ENCODE data around the gene PATE4.
A peak's percentile ranks its signal among the peaks of the same experiment; 100 is the strongest.

The PATE4 gene

DNA sequence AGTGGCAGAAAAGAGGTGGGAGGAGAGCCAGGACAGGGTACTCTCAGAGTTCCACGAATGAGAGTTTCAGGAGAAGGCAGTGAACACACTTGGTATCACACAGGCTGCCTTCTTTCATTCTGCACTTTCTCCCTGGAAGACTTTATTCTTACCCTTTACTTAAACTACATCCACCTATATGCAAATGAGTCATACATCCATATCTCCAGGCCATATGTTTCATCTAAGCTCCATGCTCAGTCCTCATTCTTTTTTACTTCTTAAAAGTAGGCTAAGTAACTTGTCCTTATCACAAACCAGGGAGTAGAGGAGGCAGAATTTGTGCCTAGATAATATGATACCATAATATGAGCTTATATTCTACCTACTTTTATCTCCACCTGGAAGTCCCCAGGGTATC lies 48.2 kb downstream of the PATE4 start:
- Mint-ChIP-seq H3K9me3 (no peaks in the 10 kb centered on the region), H3K4me1 (no peaks in the 10 kb centered on the region), H3K27me3 (ENCODE audit: low read depth) (peaks cover 10% of the 10 kb centered on the region), H3K4me3 (no peak overlapping the region), H3K27ac (no peak overlapping the region), H3K36me3 (ENCODE audit: low read depth) (no peaks in the 10 kb centered on the region)
- TF ChIP-seq, protein P1, sequence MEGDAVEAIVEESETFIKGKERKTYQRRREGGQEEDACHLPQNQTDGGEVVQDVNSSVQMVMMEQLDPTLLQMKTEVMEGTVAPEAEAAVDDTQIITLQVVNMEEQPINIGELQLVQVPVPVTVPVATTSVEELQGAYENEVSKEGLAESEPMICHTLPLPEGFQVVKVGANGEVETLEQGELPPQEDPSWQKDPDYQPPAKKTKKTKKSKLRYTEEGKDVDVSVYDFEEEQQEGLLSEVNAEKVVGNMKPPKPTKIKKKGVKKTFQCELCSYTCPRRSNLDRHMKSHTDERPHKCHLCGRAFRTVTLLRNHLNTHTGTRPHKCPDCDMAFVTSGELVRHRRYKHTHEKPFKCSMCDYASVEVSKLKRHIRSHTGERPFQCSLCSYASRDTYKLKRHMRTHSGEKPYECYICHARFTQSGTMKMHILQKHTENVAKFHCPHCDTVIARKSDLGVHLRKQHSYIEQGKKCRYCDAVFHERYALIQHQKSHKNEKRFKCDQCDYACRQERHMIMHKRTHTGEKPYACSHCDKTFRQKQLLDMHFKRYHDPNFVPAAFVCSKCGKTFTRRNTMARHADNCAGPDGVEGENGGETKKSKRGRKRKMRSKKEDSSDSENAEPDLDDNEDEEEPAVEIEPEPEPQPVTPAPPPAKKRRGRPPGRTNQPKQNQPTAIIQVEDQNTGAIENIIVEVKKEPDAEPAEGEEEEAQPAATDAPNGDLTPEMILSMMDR (IDR thresholded peaks at IDR 0.05; ENCODE audit: unreplicated experiment in 3 of 3), result no peak

DNA sequence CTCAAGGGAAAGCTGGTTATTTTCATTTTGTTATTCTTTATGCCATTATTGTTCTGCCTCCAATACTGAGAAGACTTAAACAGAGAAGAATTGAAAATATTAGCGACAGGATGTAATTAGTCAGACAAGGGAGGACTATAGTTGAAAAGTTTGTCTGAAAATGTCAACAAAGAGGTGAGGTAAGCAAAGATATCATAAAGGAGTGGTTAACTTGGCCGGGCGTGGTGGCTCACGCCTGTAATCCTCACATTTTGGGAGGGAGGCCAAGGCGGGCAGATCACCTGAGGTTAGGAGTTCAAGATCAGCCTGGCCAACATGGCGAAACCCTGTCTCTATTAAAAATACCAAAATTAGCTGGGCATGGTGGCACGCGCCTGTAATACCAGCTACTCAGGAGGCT lies 50.3 kb downstream of the PATE4 start:
- Mint-ChIP-seq H3K36me3 (ENCODE audit: low read depth) (no peaks in the 10 kb centered on the region), H3K27me3 (ENCODE audit: low read depth) (peaks cover 7% of the 10 kb centered on the region), H3K4me3 (peak overlapping the region in 1 of 3 experiments; percentile 27), H3K27ac (no peak overlapping the region), H3K4me1 (no peaks in the 10 kb centered on the region), H3K9me3 (peaks cover 3% of the 10 kb centered on the region)
- TF ChIP-seq, protein P1 (IDR thresholded peaks at IDR 0.05; ENCODE audit: unreplicated experiment in 3 of 3), result no peak

DNA sequence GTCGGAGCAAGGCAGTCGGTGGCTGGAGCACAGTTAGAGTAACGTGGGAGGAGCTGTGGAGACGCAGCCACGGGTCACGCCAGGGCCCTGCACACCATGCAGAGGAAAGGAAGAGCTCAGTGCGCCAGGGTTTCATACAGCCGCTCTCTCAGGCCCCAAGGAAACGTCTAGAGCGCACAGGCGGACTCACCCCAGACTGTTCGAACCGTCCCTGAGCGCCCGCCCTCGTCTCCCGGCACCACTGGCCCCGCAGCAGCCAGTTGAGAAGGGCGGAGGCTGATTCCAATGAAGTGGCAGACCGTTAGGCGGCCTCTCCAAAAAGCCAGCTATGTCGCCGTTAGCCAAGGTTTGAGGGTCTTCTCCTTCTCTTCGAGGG lies 53.9 kb downstream of the PATE4 start:
- Mint-ChIP-seq H3K4me3 (peak overlapping the region; percentile 89 to 97 (median 94)), H3K9me3 (peaks cover 3% of the 10 kb centered on the region), H3K27ac (peak overlapping the region; percentile 74 to 91 (median 88)), H3K36me3 (ENCODE audit: low read depth) (no peaks in the 10 kb centered on the region), H3K4me1 (peaks cover 6% of the 10 kb centered on the region), H3K27me3 (ENCODE audit: low read depth) (no peaks in the 10 kb centered on the region)
- TF ChIP-seq, protein P1 (IDR thresholded peaks at IDR 0.05; ENCODE audit: unreplicated experiment in 3 of 3), result no peak

DNA sequence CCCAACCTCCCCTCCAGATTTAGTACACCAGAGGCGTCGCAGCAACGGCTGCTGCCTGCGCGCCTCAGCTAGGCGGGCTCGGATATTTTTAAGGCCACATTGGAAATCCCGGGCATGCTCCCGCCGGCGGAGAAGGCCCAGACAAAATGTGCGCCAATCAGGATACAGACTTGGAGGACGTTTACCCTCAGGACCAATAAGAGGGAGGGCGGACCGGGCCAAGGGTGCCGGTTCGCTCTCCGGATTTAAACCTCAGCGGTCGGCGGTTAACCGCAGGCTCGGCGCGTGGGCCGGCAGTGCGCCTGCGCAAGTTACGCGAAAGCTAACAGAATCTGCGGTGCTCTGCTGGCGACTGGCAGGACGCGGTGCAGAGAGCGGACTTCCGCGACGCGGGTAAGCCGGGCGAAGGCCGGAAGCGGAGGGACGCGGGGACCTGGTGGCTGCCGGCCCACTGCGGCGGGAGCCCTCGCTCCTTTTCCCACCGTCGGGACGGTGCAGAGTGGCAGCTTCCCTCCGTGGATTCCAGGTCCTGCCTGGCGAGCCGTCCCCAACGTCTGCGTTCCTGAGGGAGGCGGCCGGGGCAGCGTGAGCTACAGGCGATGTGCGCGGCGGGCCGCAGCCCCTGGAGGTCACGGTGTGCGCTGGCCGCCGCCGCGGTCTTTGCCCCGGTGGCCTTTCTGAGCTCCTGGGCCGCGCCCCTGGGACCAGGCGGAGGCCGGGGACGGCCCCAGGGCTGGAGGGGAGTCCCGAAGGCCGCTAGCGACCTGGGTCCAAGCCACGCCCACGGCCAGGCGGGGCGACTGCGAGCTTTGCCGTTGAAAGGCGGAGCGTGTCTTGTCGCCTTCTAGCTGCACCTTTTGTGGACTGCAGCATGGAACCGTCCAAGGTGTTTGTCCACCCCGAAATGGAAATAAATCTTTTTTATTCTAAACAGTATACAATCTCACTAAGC lies 54.5 kb downstream of the PATE4 start, which contains the start of gene HYLS1:
Gene HYLS1, plus strand, starts transcription at position 296 of the 952 bp plus-strand sequence. CDS start 11,701 bp downstream, outside the sequence.
- H3K27me3 Mint-ChIP-seq (ENCODE audit: low read depth), result no peaks in the 10 kb centered on the region
- H3K9me3 Mint-ChIP-seq, result peaks cover 3% of the 10 kb centered on the region
- peaks cover 6% of the 10 kb centered on the region for H3K4me1 Mint-ChIP-seq
- H3K4me3 Mint-ChIP-seq, result peak within 1 kb of the TSS; percentile 89 to 97 (median 94)
- peak within 1 kb of the TSS; percentile 74 to 91 (median 88) for H3K27ac Mint-ChIP-seq
- TF ChIP-seq, protein P1 (IDR thresholded peaks at IDR 0.05; ENCODE audit: unreplicated experiment in 3 of 3), result peak in 1 of 3 experiments; percentile 17
- no peaks in the 10 kb centered on the region for H3K36me3 Mint-ChIP-seq (ENCODE audit: low read depth)
